ENCODE data around the gene ZNF362. TPM values are rescaled to one million over a fixed set of nuclear protein-coding genes. Genes with fewer than 3 reads are reported as not detected.

Gene ZNF362
- total and polyA plus RNA-seq, 10 of the 15 experiments (the other 5 are each of a cell fraction or from before 2014, with no cell fraction given): 0.74 to 22.8 (median 7.4) TPM

DNA sequence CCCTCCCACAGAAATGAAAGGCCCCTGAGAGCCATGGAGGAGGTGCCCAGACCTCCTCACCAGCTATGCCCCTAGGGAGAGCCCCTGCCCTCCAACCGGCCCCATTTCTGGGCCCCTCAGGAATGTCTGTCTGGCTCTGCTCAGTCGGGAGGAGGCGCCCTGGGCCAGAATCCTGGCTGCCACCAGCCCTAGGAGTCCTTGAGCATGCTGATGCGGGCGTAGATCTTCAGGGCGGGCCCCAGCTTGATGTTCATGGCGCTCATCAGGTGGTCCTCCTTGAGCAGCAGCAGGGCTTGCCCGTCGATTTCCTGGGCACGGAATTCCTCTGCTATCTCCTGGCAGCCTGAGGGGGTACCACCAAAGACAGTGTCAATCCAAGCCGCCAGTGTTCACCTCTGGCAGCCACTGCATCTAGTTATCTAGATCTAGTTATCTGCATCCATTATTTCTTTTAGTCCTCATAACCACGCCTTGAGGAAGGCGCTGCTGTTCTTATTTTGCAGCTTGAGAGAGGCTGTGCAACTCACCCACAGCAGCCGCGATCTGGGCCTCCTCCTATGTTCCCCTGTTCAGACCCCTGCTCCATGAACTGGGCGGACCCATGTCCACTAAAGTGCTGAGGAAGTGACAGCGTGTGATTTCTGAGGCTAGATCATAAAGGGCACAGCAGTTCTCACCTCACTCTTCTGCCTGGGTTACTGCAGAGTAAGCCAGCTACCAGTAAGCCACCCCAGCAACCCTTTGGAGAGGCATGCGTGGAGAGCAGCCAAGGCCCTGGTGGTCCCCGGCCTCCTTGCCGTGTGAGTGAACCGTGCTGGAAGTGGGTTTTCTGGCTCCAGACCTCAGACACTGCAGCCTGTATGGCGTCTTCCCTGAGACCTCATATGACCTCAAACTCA, 68.6 kb downstream of the ZNF362 start:
- no peak overlapping the region for H3K4me2 ChIP-seq (ENCODE audit: control insufficient read depth, insufficient read depth)
- no peak overlapping the region for H3K27ac ChIP-seq (ENCODE audit: control insufficient read depth, insufficient read depth)
- no TSS peak for BruUV-seq (replicated peaks)
- TF ChIP-seq SREBF2 (IDR thresholded peaks at IDR 0.05; ENCODE audit: low read length) (no peak), POU2F2 (IDR thresholded peaks at IDR 0.05; ENCODE audit: borderline replicate concordance, low read depth, low read length) (no peak), TBL1XR1 (IDR thresholded peaks at IDR 0.05; ENCODE audit: low read depth, low read length) (no peak), CEBPB (IDR thresholded peaks at IDR 0.05; ENCODE audit: borderline replicate concordance in 1 of 2, low read depth in 2 of 2, low read length in 2 of 2) (no peak), CHD2 (IDR thresholded peaks at IDR 0.05; ENCODE audit: borderline replicate concordance, low read depth, low read length) (no peak), JUND (IDR thresholded peaks at IDR 0.05; ENCODE audit: low read depth, low read length) (no peak)
- TF ChIP-seq, protein P1, sequence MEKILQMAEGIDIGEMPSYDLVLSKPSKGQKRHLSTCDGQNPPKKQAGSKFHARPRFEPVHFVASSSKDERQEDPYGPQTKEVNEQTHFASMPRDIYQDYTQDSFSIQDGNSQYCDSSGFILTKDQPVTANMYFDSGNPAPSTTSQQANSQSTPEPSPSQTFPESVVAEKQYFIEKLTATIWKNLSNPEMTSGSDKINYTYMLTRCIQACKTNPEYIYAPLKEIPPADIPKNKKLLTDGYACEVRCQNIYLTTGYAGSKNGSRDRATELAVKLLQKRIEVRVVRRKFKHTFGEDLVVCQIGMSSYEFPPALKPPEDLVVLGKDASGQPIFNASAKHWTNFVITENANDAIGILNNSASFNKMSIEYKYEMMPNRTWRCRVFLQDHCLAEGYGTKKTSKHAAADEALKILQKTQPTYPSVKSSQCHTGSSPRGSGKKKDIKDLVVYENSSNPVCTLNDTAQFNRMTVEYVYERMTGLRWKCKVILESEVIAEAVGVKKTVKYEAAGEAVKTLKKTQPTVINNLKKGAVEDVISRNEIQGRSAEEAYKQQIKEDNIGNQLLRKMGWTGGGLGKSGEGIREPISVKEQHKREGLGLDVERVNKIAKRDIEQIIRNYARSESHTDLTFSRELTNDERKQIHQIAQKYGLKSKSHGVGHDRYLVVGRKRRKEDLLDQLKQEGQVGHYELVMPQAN (conservative IDR thresholded peaks at IDR 0.05): no peak
- TF ChIP-seq, protein P2, sequence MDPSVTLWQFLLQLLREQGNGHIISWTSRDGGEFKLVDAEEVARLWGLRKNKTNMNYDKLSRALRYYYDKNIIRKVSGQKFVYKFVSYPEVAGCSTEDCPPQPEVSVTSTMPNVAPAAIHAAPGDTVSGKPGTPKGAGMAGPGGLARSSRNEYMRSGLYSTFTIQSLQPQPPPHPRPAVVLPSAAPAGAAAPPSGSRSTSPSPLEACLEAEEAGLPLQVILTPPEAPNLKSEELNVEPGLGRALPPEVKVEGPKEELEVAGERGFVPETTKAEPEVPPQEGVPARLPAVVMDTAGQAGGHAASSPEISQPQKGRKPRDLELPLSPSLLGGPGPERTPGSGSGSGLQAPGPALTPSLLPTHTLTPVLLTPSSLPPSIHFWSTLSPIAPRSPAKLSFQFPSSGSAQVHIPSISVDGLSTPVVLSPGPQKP (IDR thresholded peaks at IDR 0.05; ENCODE audit: low read depth, low read length): no peak
- DNase-seq (ENCODE audit: low read depth, low spot score) (no peak), FAIRE-seq (no peak), ATAC-seq (no peak)
- intact Hi-C loops (cut with micrococcal nuclease; ENCODE audit: unreplicated experiment): no loop called here
- SMC1A ChIA-PET (ENCODE audit: uncharacterized antibody, unreplicated experiment): no interaction called here
- H3K36me3 ChIP-seq (ENCODE audit: control insufficient read depth in 2 of 2, insufficient read depth in 2 of 2, low read length in 1 of 2): peaks cover 14 to 25% of the 10 kb centered on the region in 2 experiments; a peak in 3 of 4 replicates
- in situ Hi-C loops (cut with MboI): no loop called here
- RAD21 ChIA-PET (ENCODE audit: unreplicated experiment): no interaction called here
- H4K20me1 ChIP-seq (ENCODE audit: control insufficient read depth, insufficient read depth): no peaks in the 10 kb centered on the region
- no peaks in the 10 kb centered on the region for H3K4me1 ChIP-seq (ENCODE audit: control insufficient read depth, insufficient read depth, low read length)
- no peak overlapping the region for H2AFZ ChIP-seq (ENCODE audit: control insufficient read depth, low read depth, low read length)
- 90% methylated on average over 22 of the region's 22 CpGs for WGBS (ENCODE audit: insufficient coverage, insufficient replicate concordance, low lambda C conversion rate, missing lambda C conversion rate)
- H3K79me2 ChIP-seq (ENCODE audit: control insufficient read depth, insufficient read depth, low read length): no peaks in the 10 kb centered on the region
- H3K27me3 ChIP-seq (replicated peaks in 1 of 2; ENCODE audit: control insufficient read depth in 2 of 2, insufficient read depth in 2 of 2, low read length in 1 of 2): no peaks in the 10 kb centered on the region
- POLR2A ChIA-PET: no interaction called here
- CTCF ChIA-PET: no interaction called here
- no peak overlapping the region for H3K9ac ChIP-seq (ENCODE audit: control insufficient read depth, insufficient read depth, low read length)
- no peak overlapping the region for H3K4me3 ChIP-seq
- H3K9me3 ChIP-seq (replicated peaks; ENCODE audit: control insufficient read depth, insufficient read depth, low read length): no peaks in the 10 kb centered on the region

All from GM12878 (cell line).